Lower leg skin (tissue), 4 donors: ENCODE results near the gene ELMOD3. TPM values are rescaled to one million over a fixed set of nuclear protein-coding genes. Genes with fewer than 3 reads are reported as not detected.

Source experiments
- DNase-seq, 2 donors: peaks; one replicate each; pipeline ENCODE4 v3.0.0-alpha.2; 2019; ENCODE audit warnings: low spot score in 2 of 2
- H3K4me3 ChIP-seq: fragments of 200-600 bp; sonication (generic); 2 replicates; pipeline ENCODE4 v1.5.1; 2017; ENCODE audit warnings: mild to moderate bottlenecking, low read depth; ENCODE audit not compliant: poor library complexity, severe bottlenecking
- POLR2A ChIP-seq, 2 donors: fragments of 450-650 bp; IDR thresholded peaks; one replicate each; pipeline ENCODE4 v1.6.1; 2016 to 2017; ENCODE audit warnings: antibody characterized with exemption in 2 of 2, mild to moderate bottlenecking in 1 of 2, moderate library complexity in 1 of 2
- WGBS, 2 donors: methylation state at CpG; one replicate each; pipeline ENCODE4 v1.1.5; 2018; 5-methylcytosine and 5-hydroxymethylcytosine counted together
- intact Hi-C: fragments of 100-400 bp; cut with DNase I; formaldehyde crosslinking; loops from one replicate; pipeline ENCODE4 v1.15.0; 2023; ENCODE audit warnings: low total_unique reads
- total RNA-seq, 4 donors: library from RNA; depleted of rRNA; stranded (reverse); fragments of >200 nt; gene quantifications; one replicate each; pipeline ENCODE4 v1.1.0, GENCODE V29; 2016
- TF ChIP-seq, protein P1 (sequence below), 3 donors: fragments of 450-650 bp; IDR thresholded peaks; one replicate each; pipeline ENCODE4 v1.5.1; 2016; ENCODE audit warnings: antibody characterized with exemption in 3 of 3, mild to moderate bottlenecking in 3 of 3, moderate library complexity in 2 of 3

ELMOD3 gene
- total RNA-seq, 4 donors from 2014 or later = 10.0 to 26.1 (median 23.5) TPM

DNA sequence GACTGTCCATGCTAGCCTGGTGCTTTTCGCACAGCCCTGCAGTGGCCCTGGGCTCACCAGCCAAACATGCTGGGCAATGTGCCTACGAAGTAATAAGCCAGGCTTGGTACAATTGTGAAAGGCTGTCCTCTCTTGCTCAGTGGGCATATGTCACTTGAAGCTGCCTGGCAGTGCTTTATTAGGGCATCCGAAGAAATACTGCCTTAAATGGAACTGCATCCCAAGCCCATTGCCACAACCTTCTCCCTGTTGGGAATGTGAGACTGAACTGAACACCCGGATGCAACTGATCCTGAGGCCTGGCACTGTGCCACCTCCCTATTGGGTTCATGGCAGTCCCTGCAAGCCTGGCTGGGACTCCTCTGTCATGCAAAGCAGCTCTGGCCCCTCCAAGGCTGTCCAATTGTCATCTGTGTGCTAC is 39.7 kb downstream of the ELMOD3 start:
- TF ChIP-seq, protein P1, sequence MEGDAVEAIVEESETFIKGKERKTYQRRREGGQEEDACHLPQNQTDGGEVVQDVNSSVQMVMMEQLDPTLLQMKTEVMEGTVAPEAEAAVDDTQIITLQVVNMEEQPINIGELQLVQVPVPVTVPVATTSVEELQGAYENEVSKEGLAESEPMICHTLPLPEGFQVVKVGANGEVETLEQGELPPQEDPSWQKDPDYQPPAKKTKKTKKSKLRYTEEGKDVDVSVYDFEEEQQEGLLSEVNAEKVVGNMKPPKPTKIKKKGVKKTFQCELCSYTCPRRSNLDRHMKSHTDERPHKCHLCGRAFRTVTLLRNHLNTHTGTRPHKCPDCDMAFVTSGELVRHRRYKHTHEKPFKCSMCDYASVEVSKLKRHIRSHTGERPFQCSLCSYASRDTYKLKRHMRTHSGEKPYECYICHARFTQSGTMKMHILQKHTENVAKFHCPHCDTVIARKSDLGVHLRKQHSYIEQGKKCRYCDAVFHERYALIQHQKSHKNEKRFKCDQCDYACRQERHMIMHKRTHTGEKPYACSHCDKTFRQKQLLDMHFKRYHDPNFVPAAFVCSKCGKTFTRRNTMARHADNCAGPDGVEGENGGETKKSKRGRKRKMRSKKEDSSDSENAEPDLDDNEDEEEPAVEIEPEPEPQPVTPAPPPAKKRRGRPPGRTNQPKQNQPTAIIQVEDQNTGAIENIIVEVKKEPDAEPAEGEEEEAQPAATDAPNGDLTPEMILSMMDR (IDR thresholded peaks at IDR 0.05) = no peak
- TF ChIP-seq POLR2A (IDR thresholded peaks at IDR 0.05) = no peak
- no peak for DNase-seq
- no peak overlapping the region for H3K4me3 ChIP-seq
- 51 to 53% methylated on average over 4 of the region's 4 CpGs for WGBS, 2 donors
- intact Hi-C loops = no loop called here

DNA sequence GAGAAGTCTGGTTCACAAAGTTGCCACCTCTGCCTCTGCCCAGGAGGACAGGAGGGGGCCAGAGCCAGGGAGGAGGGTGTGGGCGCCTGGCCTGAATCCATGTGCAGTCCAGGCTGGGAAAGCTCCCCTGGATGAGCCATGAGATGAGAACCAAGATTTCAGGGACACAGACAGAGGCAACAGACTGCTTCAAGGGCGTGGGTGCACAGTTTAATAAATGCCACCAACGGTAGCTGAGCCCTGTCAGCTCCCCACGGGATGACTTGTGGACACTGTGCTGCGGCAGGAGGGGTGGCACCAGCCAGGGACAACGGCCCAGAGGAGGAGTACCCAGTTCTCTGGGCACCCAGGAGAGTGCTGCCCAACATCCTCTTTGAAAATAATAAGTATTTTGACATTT is 40.4 kb downstream of the ELMOD3 start:
- TF ChIP-seq, protein P1 (IDR thresholded peaks at IDR 0.05) = no peak
- TF ChIP-seq POLR2A (IDR thresholded peaks at IDR 0.05) = no peak
- intact Hi-C loops = no loop called here
- H3K4me3 ChIP-seq = no peak overlapping the region
- DNase-seq = no peak
- WGBS, 2 donors = 42 to 46% methylated on average over 6 of the region's 6 CpGs

- no peak overlapping the region for H3K4me3 ChIP-seq
- TF ChIP-seq POLR2A (IDR thresholded peaks at IDR 0.05) = no peak
- TF ChIP-seq, protein P1 (IDR thresholded peaks at IDR 0.05) = no peak
- WGBS, 2 donors = 64 to 67% methylated on average over 14 of the region's 14 CpGs
- DNase-seq = no peak
- intact Hi-C loops = no loop called here
These were observed 41.4 kb downstream of the ELMOD3 start for GRCh38 chr2:85395912-85396475.

- DNase-seq = no peak
- no peak overlapping the region for H3K4me3 ChIP-seq
- intact Hi-C loops = no loop called here
- WGBS, 2 donors = 36 to 39% methylated on average over 5 of the region's 5 CpGs
- TF ChIP-seq, protein P1 (IDR thresholded peaks at IDR 0.05) = no peak
- no peak for TF ChIP-seq POLR2A (IDR thresholded peaks at IDR 0.05)
These were observed 42.2 kb downstream of the ELMOD3 start for GRCh38 chr2:85396531-85397470.

GRCh38 chr2:85397925-85398331 is 43.4 kb downstream of the ELMOD3 start:
- WGBS, 2 donors = 49 to 74% methylated on average over 4 of the region's 4 CpGs
- no peak for DNase-seq

More at GRCh38 chr2:85397925-85398331, 43.4 kb downstream of the ELMOD3 start:
- intact Hi-C loops = no loop called here
- no peak for TF ChIP-seq POLR2A (IDR thresholded peaks at IDR 0.05)
- TF ChIP-seq, protein P1 (IDR thresholded peaks at IDR 0.05) = no peak
- no peak overlapping the region for H3K4me3 ChIP-seq
